Skeletal muscle tissue (tissue), 4 donors: ENCODE data around the gene IFNLR1. TPM values are rescaled to one million over a fixed set of nuclear protein-coding genes. Genes with fewer than 3 reads are reported as not detected.

Source experiments
- H3K27ac ChIP-seq: one replicate; pipeline ENCODE4 v1.7.0; 2013; ENCODE audit warnings: mild to moderate bottlenecking, low read depth, low read length, inconsistent platforms
- H3K27me3 ChIP-seq, 3 donors: one replicate each; pipeline ENCODE4 v1.7.0; 2013; ENCODE audit warnings: low read length in 3 of 3; ENCODE audit not compliant: control insufficient read depth in 3 of 3, insufficient read depth in 3 of 3
- H3K36me3 ChIP-seq, 3 donors: one replicate each; pipeline ENCODE4 v1.7.0; 2013; ENCODE audit warnings: low read length in 3 of 3; ENCODE audit not compliant: control insufficient read depth in 3 of 3, insufficient read depth in 3 of 3
- H3K4me1 ChIP-seq, 3 donors: one replicate each; pipeline ENCODE4 v1.7.0; 2013; ENCODE audit warnings: low read length in 3 of 3, mild to moderate bottlenecking in 3 of 3; ENCODE audit not compliant: control insufficient read depth in 3 of 3, insufficient read depth in 3 of 3
- H3K4me3 ChIP-seq, 3 donors: one replicate each; pipeline ENCODE4 v1.7.0; 2013; ENCODE audit warnings: low read length in 3 of 3
- H3K9ac ChIP-seq, 3 donors: one replicate each; pipeline ENCODE4 v1.7.0; 2013; ENCODE audit warnings: low read length in 3 of 3, mild to moderate bottlenecking in 3 of 3, moderate library complexity in 2 of 3, low read depth in 1 of 3
- H3K9me3 ChIP-seq, 3 donors: one replicate each; pipeline ENCODE4 v1.7.0; 2013; ENCODE audit warnings: low read length in 3 of 3; ENCODE audit not compliant: control insufficient read depth in 3 of 3
- total RNA-seq: library from RNA; depleted of rRNA; stranded (reverse); fragments of >200 nt; gene quantifications from one replicate; pipeline ENCODE4 v1.2.3, GENCODE V29; 2014
- donor health status: Osteomylitis.

IFNLR1 gene
- total RNA-seq, 1 donor from 2014 or later = not detected

DNA sequence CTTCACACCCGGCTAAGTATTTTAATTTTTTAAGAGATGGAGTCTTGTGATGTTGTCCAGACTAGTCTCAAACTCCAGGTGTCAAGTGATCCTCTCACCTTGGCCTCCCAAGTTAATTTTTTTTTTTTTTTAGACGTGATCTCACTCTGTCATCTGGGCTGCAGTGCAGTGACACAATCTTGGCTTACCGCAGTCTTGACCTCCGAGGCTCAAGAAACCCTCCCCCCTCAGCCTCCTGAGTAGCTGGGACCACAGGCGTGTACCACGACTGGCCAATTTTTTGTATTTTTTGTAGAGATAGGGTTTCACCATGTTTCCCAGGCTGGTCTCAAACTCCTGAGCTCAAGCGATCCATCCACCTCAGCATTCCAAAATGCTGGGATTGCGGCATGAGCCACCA lies 11.7 kb upstream of the IFNLR1 start:
- Histone ChIP-seq H3K27ac (no peak overlapping the region), H3K9me3 (no peaks in the 10 kb centered on the region), H3K4me1 (peaks cover 2 to 9% (median 3%) of the 10 kb centered on the region in 3 donors)

GRCh38 chr1:24195874-24196273 lies 8.8 kb upstream of the IFNLR1 start:
- Histone ChIP-seq H3K27me3 (no peaks in the 10 kb centered on the region), H3K4me3 (no peak overlapping the region), H3K9ac (no peak overlapping the region), H3K4me1 (peaks cover 2 to 3% (median 3%) of the 10 kb centered on the region in 3 donors), H3K27ac (no peak overlapping the region), H3K36me3 (no peaks in the 10 kb centered on the region), H3K9me3 (no peaks in the 10 kb centered on the region)

More for the DNA sequence above, 11.7 kb upstream of the IFNLR1 start:
- Histone ChIP-seq H3K36me3 (no peaks in the 10 kb centered on the region), H3K9ac (no peak overlapping the region), H3K27me3 (no peaks in the 10 kb centered on the region), H3K4me3 (no peak overlapping the region)

DNA sequence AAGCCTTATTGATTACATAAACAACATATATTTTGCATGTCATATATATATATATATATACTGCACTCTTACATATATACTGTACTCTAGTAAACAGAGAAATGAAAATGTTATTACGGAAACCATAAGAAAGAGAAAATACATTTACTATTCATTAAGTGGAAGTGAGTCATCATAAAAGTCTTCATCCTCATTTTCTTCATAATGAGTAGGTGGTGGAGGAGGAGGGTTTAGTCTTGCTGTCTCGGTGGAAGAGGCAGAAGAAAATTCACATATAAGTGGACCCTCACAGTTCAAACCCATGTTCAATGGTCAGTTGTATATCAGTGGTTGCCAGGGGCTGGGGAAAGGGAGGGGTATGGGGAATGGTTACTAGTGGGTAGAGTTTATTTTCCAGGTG lies 8.0 kb upstream of the IFNLR1 start:
- Histone ChIP-seq H3K9ac (no peak overlapping the region), H3K27ac (no peak overlapping the region), H3K4me3 (no peak overlapping the region), H3K4me1 (peaks cover 2 to 5% (median 3%) of the 10 kb centered on the region in 3 donors), H3K27me3 (no peaks in the 10 kb centered on the region), H3K36me3 (no peaks in the 10 kb centered on the region), H3K9me3 (no peaks in the 10 kb centered on the region)

- H3K27me3 ChIP-seq = no peaks in the 10 kb centered on the region
- H3K27ac ChIP-seq = no peak overlapping the region
- no peak overlapping the region for H3K9ac ChIP-seq
- no peak overlapping the region for H3K4me3 ChIP-seq
- peaks cover 0 to 8% (median 3%) of the 10 kb centered on the region in 3 donors for H3K4me1 ChIP-seq
- H3K9me3 ChIP-seq = no peaks in the 10 kb centered on the region
- H3K36me3 ChIP-seq = no peaks in the 10 kb centered on the region
Observed at GRCh38 chr1:24193046-24193445, 6.0 kb upstream of the IFNLR1 start.

DNA sequence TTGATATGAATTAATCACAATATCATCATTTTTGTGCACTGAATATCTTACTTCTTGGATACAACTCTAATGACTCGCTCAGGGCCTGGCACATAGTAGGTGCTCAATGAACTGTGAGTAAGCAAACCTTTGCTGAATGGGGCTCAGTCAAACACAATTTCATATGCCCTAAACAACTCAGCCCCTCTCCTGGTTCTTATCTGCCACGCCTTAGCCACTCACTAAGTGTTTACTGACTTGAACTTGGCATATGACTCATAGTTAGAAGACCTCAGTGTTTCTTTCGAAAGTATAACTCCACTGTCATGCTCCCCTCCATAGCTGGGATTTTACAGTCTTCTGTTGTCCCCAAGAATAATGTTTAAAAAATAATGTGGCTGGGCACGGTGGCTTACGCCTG lies 4.8 kb upstream of the IFNLR1 start:
- no peaks in the 10 kb centered on the region for H3K9me3 ChIP-seq
- H3K27ac ChIP-seq = no peak overlapping the region
- H3K27me3 ChIP-seq = peaks cover 0 to 6% (median 6%) of the 10 kb centered on the region in 3 donors
- H3K36me3 ChIP-seq = no peaks in the 10 kb centered on the region
- peaks cover 5 to 15% (median 9%) of the 10 kb centered on the region in 3 donors for H3K4me1 ChIP-seq
- no peak overlapping the region for H3K4me3 ChIP-seq
- no peak overlapping the region for H3K9ac ChIP-seq

DNA sequence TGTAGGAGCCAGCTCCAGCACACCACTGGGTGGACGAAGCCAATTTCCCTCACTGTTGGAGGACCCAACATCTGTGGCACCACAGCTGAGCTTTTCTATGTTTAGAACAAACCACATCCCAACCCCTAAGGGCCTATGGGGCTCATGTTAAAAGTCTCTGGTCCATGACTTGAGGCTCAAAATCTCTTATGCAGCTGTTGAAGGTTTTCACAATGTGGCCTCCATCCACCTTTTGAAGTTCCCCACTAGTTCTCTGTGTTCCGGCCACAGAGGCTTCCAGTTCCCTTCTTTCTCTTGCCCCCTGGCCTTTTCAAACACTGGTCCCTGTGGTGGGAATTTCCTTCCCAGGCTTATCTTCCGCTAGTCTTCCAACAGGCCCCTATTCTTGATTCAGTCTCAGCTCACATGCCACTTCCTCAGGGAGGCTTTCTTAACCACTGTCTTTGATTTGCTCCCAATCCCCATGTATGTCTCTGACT lies 3.9 kb upstream of the IFNLR1 start:
- H3K4me1 ChIP-seq = peaks cover 5 to 20% (median 15%) of the 10 kb centered on the region in 3 donors
- H3K4me3 ChIP-seq = no peak overlapping the region
- no peak overlapping the region for H3K9ac ChIP-seq
- no peak overlapping the region for H3K27ac ChIP-seq
- no peaks in the 10 kb centered on the region for H3K36me3 ChIP-seq
- H3K9me3 ChIP-seq = no peaks in the 10 kb centered on the region
- H3K27me3 ChIP-seq = peaks cover 0 to 6% (median 6%) of the 10 kb centered on the region in 3 donors

- Histone ChIP-seq H3K4me1 (peaks cover 5 to 23% (median 15%) of the 10 kb centered on the region in 3 donors), H3K4me3 (no peak overlapping the region), H3K9ac (no peak overlapping the region), H3K9me3 (no peaks in the 10 kb centered on the region), H3K27me3 (peaks cover 0 to 8% (median 6%) of the 10 kb centered on the region in 3 donors), H3K36me3 (no peaks in the 10 kb centered on the region), H3K27ac (no peak overlapping the region)
Observed at GRCh38 chr1:24189528-24189927, 2.4 kb upstream of the IFNLR1 start.

DNA sequence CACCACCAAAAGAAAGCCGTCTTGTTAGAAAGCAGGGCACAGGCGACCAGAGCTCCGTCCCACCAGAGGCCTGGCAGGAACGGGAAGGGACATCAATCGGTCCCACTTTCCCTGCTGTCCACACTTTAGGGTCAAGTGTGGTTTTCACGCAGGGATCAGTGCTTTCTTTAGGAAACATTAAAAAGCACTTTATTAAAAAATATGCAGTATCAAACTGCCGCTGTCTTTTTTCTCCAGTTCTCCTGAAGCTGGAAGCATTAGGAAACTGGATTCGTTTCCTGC lies 437 bp downstream of the IFNLR1 start:
- peaks cover 5 to 23% (median 15%) of the 10 kb centered on the region in 3 donors for H3K4me1 ChIP-seq
- peak overlapping the region in 2 of 3 donors; percentile 70 to 83 for H3K9ac ChIP-seq
- peak overlapping the region; percentile 38 to 80 (median 61) for H3K4me3 ChIP-seq
- H3K9me3 ChIP-seq = no peaks in the 10 kb centered on the region
- H3K27ac ChIP-seq = peak overlapping the region; percentile 65
- H3K27me3 ChIP-seq = peaks cover 0 to 8% (median 6%) of the 10 kb centered on the region in 3 donors
- no peaks in the 10 kb centered on the region for H3K36me3 ChIP-seq

- Histone ChIP-seq H3K4me3 (peak overlapping the region; percentile 38 to 80 (median 61)), H3K9ac (peak overlapping the region in 2 of 3 donors; percentile 70 to 83), H3K9me3 (no peaks in the 10 kb centered on the region), H3K27ac (peak overlapping the region; percentile 65), H3K27me3 (peaks cover 0 to 8% (median 6%) of the 10 kb centered on the region in 3 donors), H3K4me1 (peaks cover 5 to 23% (median 15%) of the 10 kb centered on the region in 3 donors), H3K36me3 (no peaks in the 10 kb centered on the region)
Observed at GRCh38 chr1:24186031-24186710, 918 bp downstream of the IFNLR1 start.

- H3K4me1 ChIP-seq = peaks cover 5 to 20% (median 15%) of the 10 kb centered on the region in 3 donors
- peaks cover 0 to 8% (median 6%) of the 10 kb centered on the region in 3 donors for H3K27me3 ChIP-seq
- no peaks in the 10 kb centered on the region for H3K9me3 ChIP-seq
- no peak overlapping the region for H3K27ac ChIP-seq
- no peak overlapping the region for H3K4me3 ChIP-seq
- H3K9ac ChIP-seq = no peak overlapping the region
- H3K36me3 ChIP-seq = no peaks in the 10 kb centered on the region
Observed at GRCh38 chr1:24185076-24185475, 2.0 kb downstream of the IFNLR1 start.
